T-helper 17 cell (primary cell): ENCODE data around the gene PCGF3. TPM values are rescaled to one million over a fixed set of nuclear protein-coding genes. Genes with fewer than 3 reads are reported as not detected.

ENCODE experiments used
- ATAC-seq: fragments of 150-1000 bp; cut with Tn5 transposase; 2 replicates; pipeline ENCODE4 v1.10.0; 2021; ENCODE audit warnings: mild to moderate bottlenecking, moderate library complexity
- DNase-seq, 3 donors: peaks; one replicate each; pipeline versions ENCODE4 v3.0.0 to v3.0.0-alpha.2; 2020 to 2021
- H3K9me3 ChIP-seq: one replicate; pipeline ENCODE4 v1.7.0; 2013; ENCODE audit warnings: low read length, mild to moderate bottlenecking; ENCODE audit not compliant: control insufficient read depth, poor library complexity, severe bottlenecking
- H3K27ac Mint-ChIP-seq: one replicate; pipeline ENCODE4 v1.8.0; 2022; ENCODE audit warnings: mild to moderate bottlenecking, moderate library complexity, mixed read lengths
- H3K27me3 Mint-ChIP-seq: one replicate; pipeline ENCODE4 v1.8.0; 2022; ENCODE audit warnings: mixed read lengths
- H3K36me3 Mint-ChIP-seq: one replicate; pipeline ENCODE4 v1.8.0; 2022; ENCODE audit warnings: low read depth, mixed read lengths
- H3K4me1 Mint-ChIP-seq: one replicate; pipeline ENCODE4 v1.8.0; 2022; ENCODE audit warnings: mild to moderate bottlenecking, mixed read lengths
- H3K4me3 Mint-ChIP-seq: one replicate; pipeline ENCODE4 v1.8.0; 2022; ENCODE audit warnings: mild to moderate bottlenecking, moderate library complexity, mixed read lengths
- total RNA-seq, 4 donors: library from RNA in 2 of 4; stranded (reverse) in 2 of 4; gene quantifications; one replicate each; pipeline ENCODE4 v1.2.3 and lab custom pipeline; 2022 to 2026

Gene PCGF3
- total RNA-seq, 2 donors from 2014 or later: 31.3 to 38.0 TPM

DNA sequence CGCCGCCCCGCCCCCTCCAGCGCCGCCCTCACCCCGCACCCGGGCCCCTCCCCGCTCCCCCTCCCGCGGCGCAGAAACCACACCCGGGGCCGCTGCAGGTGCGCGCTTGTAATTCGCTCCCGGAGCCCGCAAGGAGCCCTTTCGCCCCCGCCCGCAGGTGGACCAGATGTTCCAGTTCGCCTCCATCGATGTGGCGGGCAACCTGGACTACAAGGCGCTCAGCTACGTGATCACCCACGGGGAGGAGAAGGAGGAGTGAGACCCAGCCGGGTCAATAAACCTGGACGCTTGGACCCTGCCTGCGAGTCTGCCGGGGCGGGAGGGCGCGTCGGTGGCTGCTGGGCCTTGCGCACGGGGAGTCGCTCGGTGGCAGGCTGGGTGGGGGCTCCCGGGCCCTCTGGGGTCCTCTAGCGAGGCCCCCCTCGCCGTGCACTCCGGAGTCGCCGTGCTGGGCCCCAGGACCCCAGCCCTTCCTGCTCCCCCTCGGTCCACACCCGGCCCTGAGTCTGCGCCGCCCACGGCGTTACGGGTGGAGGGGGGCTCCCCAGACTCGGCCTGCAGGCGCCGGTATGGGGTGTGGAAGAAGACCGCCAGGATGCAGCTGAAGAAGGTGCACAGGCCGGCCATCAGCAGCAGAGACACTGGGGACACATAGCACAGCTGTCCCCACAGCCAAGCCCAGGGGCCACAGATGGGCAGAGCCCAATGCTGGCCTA is 23.7 kb upstream of the PCGF3 start:
- no peaks in the 10 kb centered on the region for H3K9me3 ChIP-seq
- no peak overlapping the region for H3K27ac Mint-ChIP-seq
- H3K27me3 Mint-ChIP-seq: peaks cover 7% of the 10 kb centered on the region
- no peaks in the 10 kb centered on the region for H3K36me3 Mint-ChIP-seq
- DNase-seq: peak in 2 of 3 donors; percentile 56 to 74
- H3K4me1 Mint-ChIP-seq: peaks cover 7% of the 10 kb centered on the region
- ATAC-seq: peak; percentile 24
- peak overlapping the region; percentile 55 for H3K4me3 Mint-ChIP-seq

DNA sequence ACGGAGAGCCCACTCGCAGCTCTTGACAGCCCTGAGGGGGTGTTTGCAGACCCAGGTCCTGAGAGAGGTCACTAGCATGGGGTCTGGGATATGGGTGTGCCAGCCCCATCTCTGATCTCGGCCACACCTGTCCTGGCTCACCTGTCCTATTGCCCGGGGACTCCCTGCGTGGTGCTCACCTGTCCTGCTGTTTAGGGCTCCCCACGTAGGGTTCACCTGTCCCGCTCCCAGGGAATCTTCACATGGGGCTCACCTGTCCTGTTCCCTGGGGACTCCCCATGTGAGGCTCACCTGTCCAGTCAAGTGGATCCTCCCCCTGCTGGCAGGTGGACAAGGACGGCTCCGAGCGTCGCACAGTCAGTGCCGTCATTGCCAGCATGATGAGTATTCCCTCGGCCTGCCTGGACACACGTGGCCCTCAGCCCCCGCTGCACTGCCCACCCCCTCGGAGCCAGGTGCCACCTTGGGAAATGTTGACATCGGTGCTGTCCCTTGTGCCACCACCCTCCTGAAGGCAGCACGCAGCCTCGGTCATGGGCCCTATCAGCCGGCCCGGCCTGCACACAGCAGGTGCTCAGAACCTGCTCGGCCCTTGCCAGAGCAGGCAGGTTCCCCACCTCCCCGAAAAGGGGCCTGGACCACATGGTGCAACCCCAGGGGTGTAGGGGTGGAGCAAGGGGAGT is 23.0 kb upstream of the PCGF3 start:
- Mint-ChIP-seq H3K36me3 (no peaks in the 10 kb centered on the region), H3K27ac (no peak overlapping the region), H3K4me3 (peak overlapping the region; percentile 55), H3K27me3 (peaks cover 9% of the 10 kb centered on the region), H3K4me1 (peaks cover 8% of the 10 kb centered on the region)
- no peaks in the 10 kb centered on the region for H3K9me3 ChIP-seq
- ATAC-seq (no peak), DNase-seq (no peak)

DNA sequence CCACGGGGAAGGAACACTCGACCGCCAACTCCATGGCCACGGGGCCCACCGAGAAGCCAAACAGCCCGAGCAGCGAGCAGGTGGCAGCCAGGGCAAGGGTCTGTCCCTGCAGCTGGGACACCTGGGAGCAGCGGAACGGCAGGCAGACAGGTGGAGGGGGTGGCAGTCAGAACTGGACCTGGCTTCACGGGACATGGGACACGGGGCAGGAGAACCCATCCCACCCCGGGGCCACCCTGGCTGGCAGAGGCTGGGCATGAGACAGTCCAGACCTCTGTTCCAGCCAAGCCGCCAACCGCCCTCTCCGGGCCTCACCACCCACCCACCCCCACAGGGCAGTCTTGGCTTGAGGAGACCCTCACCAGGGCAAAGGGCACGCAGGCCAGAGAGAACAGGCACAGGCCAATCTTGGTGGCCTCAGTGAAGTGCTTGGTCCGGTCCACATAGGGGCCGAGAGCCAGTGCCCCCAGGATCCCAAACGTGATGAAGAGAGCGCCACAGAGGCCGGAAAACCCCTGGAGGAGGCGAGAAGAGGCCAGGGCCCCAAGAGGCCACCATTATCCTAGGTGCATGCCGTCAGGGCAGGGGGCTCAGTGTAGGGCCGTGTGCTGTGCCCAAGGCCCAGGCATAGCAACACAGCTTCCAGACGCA is 22.3 kb upstream of the PCGF3 start:
- H3K9me3 ChIP-seq: no peaks in the 10 kb centered on the region
- no peak overlapping the region for H3K27ac Mint-ChIP-seq
- no peaks in the 10 kb centered on the region for H3K36me3 Mint-ChIP-seq
- peaks cover 9% of the 10 kb centered on the region for H3K4me1 Mint-ChIP-seq
- DNase-seq (no peak), ATAC-seq (no peak)
- H3K27me3 Mint-ChIP-seq: peaks cover 14% of the 10 kb centered on the region
- H3K4me3 Mint-ChIP-seq: no peak overlapping the region

DNA sequence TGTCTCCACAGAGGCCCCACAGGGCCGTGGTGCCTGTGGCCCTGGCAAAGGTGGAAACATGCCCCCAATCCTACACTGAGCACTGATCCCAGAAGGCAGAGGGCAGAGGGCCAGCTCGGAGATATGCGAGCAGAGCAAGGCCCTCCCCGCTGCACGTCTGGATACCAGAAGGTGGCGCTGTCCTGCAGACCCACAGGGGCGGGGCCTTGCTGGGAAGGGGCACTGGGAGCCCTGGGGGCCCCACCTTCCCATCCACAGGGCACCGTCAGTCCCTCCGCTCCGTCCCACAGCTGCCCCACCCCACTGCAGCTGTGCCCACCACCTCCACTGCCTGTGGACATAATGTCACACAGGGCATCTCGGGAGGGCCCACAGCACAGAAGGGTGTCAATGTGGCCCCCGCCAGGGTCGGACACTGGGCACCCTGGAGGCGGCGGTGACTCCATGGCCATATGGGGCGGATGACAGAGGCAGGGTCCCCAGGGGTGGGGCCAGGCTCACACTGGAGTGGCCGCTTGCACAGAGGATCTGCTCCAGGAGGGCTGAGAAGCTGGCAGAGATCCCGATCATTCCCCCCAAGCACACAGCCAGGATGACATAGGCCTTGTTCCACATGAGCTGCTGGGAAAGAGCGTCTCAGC is 21.5 kb upstream of the PCGF3 start:
- peaks cover 9% of the 10 kb centered on the region for H3K4me1 Mint-ChIP-seq
- no peak overlapping the region for H3K27ac Mint-ChIP-seq
- H3K4me3 Mint-ChIP-seq: no peak overlapping the region
- ATAC-seq: peak; percentile 30
- DNase-seq: no peak
- H3K9me3 ChIP-seq: no peaks in the 10 kb centered on the region
- peaks cover 14% of the 10 kb centered on the region for H3K27me3 Mint-ChIP-seq
- H3K36me3 Mint-ChIP-seq: no peaks in the 10 kb centered on the region

DNA sequence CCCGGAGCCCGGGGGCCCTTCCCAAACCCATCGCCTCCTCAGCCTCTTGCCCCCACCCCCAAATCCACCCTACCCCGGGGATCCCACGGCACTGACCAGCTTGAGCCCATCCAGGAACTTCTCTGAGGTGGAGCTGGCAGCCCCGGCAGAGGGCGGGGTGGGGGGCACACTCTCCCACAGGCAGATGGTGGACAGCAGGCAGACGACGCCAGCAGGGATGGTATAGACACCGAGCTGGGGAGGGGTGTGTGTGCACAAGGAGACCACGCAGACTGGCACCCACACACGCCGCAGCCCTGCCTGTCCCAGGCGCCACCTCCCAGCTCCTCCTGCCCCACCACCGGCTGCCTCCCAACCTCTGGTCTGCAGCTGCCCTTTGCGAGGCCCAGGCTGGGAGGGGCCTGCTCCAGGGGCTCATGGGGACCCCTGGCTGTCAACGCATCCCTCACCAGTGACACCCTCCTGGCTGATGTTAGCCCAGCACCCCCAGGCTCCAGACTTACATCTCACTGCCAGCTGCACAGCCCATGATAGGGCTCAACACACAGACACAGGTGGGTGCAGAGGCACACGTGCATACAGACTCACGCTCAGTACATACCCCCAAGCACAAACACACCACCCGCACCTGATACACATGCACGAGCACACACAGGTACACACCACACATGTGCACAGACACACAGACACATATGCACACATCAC is 20.9 kb upstream of the PCGF3 start:
- H3K27me3 Mint-ChIP-seq: peaks cover 14% of the 10 kb centered on the region
- no peak overlapping the region for H3K27ac Mint-ChIP-seq
- no peaks in the 10 kb centered on the region for H3K36me3 Mint-ChIP-seq
- H3K9me3 ChIP-seq: no peaks in the 10 kb centered on the region
- ATAC-seq (no peak), DNase-seq (no peak)
- H3K4me1 Mint-ChIP-seq: peaks cover 9% of the 10 kb centered on the region
- no peak overlapping the region for H3K4me3 Mint-ChIP-seq

DNA sequence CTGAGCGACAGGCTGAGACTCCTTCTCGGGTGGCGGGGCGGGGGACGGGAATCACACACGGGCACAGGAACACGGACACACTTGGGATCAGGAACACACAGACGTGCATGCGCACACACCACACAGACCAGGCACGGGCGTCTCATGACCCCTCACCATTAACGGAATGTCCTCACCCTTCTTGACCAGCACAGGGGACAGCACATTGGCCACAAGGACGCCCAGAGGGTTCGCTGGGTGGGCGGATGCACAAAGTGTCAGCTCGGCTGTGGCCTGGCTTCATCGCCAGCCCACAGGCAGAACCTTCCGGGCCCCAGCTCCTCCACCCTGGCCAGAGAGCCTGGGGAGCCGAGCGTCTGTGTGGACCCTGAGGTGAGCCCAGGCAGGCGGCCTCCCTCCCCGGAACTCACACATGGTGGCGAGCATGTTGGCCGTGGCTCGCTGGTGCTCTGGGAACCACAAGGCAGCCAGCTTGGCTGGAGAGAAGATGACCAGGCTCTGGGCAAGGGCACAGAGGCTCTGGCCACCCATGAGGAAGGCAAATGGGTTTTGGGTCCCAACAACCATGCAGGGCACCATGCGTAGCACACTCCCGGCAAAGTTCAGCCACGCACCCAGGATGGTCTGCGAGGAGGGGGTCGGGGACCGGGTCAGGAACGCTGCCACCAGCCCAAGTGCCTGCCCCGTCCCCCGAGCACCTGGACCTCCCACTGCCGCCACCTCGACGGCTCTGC is 19.8 kb upstream of the PCGF3 start:
- Mint-ChIP-seq H3K27me3 (peaks cover 14% of the 10 kb centered on the region), H3K27ac (no peak overlapping the region), H3K4me3 (no peak overlapping the region), H3K36me3 (no peaks in the 10 kb centered on the region), H3K4me1 (peaks cover 4% of the 10 kb centered on the region)
- H3K9me3 ChIP-seq: no peaks in the 10 kb centered on the region
- ATAC-seq: no peak
- DNase-seq: no peak

DNA sequence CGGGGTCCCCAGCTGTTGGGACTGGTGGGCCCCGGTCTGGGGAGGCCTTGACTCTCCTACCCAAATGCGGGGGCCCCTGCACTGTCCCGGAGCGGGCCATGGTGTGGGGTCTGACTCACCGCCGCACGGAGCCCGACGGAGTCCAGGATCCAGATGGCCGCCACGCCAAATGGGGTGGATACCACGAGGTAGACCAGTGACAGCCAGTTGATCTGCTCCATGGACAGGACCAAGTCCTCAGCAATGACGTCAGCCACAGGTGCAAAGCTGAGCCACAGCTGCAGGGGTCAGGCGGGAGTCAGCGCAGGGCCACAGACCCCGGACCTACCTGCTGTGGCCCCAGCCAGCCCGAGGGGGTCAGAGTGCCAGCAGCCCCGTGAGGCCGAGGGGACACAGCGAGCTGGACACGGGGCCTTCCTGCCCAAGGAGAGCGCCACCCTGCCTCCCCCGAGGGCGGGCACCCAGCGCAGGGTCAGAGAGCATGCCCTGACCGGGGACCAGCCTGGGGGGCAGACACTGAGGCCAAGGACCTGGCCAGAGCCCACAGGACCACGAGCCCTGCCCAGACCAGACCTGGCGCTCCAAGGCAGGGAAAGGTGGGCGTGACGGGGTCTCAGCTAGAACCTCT is 19.1 kb upstream of the PCGF3 start:
- Mint-ChIP-seq H3K27ac (no peak overlapping the region), H3K4me1 (peaks cover 4% of the 10 kb centered on the region), H3K27me3 (peaks cover 14% of the 10 kb centered on the region), H3K36me3 (no peaks in the 10 kb centered on the region), H3K4me3 (no peak overlapping the region)
- no peaks in the 10 kb centered on the region for H3K9me3 ChIP-seq
- DNase-seq (no peak), ATAC-seq (no peak)

DNA sequence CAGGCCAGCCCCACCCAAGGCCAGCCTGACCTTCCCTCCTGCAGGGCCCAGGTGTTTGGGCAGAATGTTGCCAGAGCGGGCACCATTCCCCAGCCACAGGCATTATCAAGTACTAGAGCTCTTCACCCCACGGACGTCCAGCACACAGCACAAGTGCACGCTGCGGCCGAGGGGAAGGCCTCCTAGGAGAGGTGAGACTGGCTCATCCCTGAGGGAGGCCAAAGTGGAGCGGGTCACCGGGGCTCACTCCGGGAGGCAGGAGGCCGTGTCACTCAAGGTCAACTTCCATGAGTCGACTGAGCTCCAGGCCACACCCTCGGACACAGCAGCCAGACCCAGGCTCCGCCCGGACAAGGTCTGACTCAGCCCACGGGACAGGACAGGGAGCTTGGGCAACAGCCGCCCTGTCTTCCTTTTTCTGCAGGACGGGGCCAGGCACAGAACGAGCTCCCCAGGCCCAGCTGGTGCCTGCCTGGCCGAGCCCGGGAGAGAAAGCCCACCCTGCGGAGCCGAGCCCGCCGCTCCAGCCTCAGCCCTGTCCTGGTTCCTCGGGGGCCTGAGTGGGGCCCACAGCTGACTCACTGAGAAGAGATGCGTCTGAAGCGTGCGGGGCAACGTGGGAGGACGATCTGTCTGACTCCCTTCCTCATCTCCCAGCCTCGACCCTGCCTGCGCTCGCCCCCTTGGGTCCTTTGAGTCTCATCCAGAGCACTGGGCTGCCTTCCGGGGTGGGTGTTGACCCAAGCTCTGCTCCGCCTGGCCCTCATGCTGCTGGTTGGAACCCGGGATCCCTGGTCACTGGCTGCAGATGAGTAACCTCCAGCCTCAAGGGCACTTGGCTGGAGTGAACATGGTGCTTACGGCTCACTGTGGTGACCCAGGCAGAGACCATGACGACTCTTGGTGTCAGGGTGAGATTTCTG is 18.3 kb upstream of the PCGF3 start:
- DNase-seq: no peak
- Mint-ChIP-seq H3K27ac (peak overlapping the region; percentile 24), H3K4me3 (peak overlapping the region; percentile 9), H3K27me3 (peaks cover 14% of the 10 kb centered on the region), H3K36me3 (no peaks in the 10 kb centered on the region), H3K4me1 (peaks cover 4% of the 10 kb centered on the region)
- H3K9me3 ChIP-seq: no peaks in the 10 kb centered on the region
- ATAC-seq: peak; percentile 25

DNA sequence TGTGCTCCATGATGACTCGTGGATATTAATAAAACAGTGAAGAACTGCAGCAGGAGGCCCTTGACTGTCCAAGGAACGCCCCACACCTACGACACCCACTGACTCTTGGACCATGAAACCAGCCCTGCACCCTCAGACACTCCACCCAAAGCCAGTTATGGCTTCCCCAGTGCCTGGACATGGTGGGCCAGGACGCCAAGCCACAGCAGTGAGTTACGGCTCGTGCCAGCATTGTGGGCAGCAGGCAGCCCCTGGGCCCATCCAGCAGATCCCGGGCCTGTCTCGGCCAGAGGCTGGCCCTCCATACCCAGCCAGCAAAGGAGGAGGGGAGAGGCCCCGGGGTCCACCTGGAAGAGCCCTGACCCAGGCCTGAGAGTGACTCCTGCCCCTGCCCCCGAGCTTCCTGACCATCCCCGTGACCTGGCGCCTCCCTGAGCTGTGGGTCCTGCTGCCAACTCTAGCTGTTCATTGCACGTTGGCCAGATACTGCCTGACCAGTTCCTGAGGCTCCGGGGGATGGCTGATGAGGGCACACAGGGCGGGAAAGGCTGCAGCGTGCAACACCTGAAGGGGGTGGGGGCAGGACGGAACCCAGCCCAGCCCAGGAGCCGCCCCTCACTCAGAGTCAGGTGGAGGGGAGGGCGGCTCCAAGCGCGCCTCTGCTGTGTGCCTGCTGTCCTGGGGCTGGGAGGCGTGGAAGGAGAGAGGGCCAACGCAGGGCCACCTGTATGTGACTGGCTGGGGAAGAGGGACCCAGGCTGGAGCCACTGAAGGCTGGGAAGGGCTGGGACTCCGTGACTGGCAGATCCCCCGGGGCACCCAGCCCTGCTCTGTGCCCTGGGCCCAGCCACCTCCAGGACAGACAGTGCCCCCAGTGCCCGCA is 17.4 kb upstream of the PCGF3 start:
- Mint-ChIP-seq H3K4me1 (peaks cover 2% of the 10 kb centered on the region), H3K36me3 (no peaks in the 10 kb centered on the region), H3K4me3 (peak overlapping the region; percentile 9), H3K27me3 (peaks cover 14% of the 10 kb centered on the region), H3K27ac (peak overlapping the region; percentile 24)
- no peaks in the 10 kb centered on the region for H3K9me3 ChIP-seq
- ATAC-seq (peak; percentile 2), DNase-seq (no peak)

DNA sequence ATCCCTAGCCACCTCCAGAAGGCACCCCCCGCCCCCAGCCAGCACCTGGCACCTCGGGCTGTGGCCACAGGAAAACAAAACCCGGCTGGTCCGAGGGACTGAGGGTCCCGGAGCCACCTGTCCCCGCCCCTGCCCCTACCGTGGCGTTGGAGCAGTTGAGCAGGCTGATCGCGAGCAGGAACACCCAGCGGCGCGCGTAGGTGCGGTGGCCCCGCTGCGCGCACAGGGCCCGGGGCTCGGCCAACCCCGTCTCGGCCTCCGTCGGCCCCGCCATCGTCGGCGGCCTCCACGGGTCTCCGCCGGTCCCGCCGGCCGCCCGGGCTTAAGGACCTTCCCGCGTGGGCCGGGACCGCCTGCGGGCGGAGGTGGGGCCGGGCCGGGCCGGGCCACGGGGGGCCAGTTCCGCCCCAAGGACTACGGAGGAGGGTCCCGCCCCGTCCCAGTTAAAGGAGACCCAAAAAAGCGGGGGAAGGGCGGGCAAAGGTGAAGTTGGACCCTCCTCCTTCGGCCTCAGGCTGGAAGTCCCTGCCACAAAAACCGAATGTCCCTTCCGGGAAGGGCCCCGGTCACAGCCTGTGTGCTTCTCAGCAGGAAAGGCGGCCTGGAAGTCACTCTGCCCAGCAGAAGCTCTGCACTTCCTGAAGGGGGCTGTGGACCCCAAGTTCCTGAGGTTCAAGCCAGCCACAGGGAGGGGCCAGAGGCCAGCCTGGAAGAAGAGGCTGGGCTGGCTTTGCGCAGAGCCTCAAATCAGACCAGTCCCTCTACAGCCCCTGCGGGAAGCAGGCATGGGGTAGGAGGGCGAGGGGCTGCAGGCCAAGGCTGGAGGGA is 16.6 kb upstream of the PCGF3 start, which contains the start of gene SLC49A3:
SLC49A3 (minus strand) TSS at position 298 of the 828 bp plus-strand sequence; CDS start at position 274, 24 bp downstream.
- Mint-ChIP-seq H3K27me3 (peaks cover 18% of the 10 kb centered on the region), H3K4me1 (peaks cover 2% of the 10 kb centered on the region), H3K27ac (peak within 1 kb of the TSS; percentile 24), H3K4me3 (peak within 1 kb of the TSS; percentile 9), H3K36me3 (no peaks in the 10 kb centered on the region)
- DNase-seq (no peak), ATAC-seq (peak; percentile 31)
- no peaks in the 10 kb centered on the region for H3K9me3 ChIP-seq
